ENCODE data around the gene TPGS2.
"Not testable (repeated sequence)": the region's sequence is repeated elsewhere in the genome, so short reads cannot be mapped to it uniquely, and the experiment has no call there.

TPGS2 gene

GRCh38 chr18:36771245-36771644 is 57.6 kb downstream of the TPGS2 start:
- no peak for DNase-seq

DNA sequence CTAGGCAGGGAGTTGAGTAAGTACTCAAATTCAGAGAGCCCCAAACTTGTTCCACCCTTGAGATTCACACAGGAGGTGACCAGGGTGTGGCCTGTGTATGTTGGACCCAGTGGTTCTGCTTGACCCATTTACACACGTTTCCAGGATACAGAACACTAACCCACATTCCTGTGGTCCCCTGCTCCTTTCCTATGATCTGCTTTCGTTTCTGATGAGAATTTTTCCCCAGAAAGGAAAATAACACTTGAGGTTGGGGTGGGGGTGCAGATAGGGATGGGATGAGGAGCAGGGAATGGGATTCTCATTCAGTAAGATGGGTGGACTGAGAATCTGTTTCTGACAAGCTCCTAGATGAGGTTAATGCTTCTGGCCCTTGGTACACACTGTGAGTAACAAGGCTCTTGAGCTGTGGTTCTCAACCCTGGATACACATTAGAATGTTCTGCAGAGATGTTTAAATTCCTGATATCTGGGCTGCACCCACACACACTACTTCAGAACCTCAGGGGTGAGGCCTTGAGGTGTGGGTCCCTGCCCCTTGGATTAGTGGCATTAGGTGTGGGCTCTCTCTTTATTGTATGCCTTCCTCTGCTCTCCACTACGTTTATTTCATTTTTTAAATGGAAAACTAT is 58.4 kb downstream of the TPGS2 start:
- DNase-seq, result no peak

DNA sequence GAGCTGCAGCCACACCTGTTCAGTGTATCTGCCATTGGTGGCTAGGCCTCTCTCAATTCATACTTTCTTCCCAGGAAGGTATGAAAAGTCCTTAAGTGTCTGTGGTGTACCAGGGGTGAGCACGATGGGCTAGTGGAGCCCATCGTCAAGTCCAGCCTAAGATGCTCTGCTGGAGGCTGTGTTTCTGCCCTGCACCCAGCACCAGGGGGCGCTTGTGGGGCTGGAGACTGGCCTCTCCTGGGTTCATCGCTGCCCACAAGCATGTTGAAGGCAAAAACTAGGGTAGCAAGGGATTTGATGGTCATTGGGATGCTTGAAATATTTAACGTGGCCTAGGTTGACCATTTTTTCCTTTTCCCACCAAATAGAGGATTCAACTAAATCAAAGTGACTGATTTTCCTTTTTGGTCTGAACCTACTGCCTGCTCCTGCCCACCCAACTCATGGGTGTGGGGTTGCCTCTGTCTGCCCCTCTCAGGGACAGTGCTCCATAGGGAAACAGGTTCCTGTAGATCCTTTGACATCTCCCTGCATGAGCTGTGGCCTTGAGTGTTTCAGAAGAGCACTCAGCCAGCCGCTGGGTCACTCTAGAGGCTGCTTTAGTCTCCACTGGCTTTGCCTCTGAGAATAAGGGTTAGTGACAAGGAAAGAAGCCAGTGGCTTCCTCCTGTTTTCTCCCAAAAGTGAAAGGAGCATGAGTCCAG is 59.0 kb downstream of the TPGS2 start:
- DNase-seq, result no peak

- DNase-seq, result no peak
Observed at GRCh38 chr18:36769172-36769571, 59.6 kb downstream of the TPGS2 start.

DNA sequence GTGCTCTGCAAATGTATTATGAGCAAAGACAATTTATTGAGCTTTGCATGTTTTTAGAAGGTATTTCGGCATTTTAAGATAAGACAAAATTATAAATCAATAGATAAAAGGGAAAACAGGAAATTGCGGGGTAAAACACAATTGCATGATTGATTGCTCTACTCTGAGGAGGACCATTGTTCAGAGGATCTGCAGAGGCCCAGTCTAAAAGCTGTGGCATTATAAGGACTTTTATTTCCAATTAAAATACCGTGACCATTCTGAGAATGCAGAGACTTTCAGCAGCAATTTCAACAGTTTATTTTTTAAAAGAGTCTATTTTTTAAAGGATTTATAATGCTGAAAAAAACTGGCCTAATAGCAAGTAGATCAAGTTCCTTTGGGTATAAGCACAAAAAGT is 62.0 kb downstream of the TPGS2 start:
- DNase-seq, result no peak

DNA sequence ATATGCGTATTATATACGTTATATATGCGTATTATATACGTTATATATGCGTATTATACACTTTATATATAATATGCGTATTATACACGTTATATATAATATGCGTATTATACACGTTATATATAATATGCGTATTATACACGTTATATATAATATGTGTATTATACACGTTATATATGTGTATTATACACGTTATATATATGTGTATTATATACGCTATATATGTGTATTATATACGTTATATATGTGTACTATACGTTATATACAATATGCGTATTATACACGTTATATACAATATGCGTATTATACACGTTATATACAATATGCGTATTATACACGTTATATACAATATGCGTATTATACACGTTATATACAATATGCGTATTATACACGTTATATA is 65.8 kb downstream of the TPGS2 start:
- not testable (repeated sequence) for DNase-seq

- no peak for DNase-seq
Observed at GRCh38 chr18:36762074-36762473, 66.7 kb downstream of the TPGS2 start.

- DNase-seq, result no peak
Observed at GRCh38 chr18:36761186-36761698, 67.6 kb downstream of the TPGS2 start.

- DNase-seq, result no peak
Observed at GRCh38 chr18:36760598-36760997, 68.2 kb downstream of the TPGS2 start.

- DNase-seq, result no peak
Observed at GRCh38 chr18:36759167-36759776, 69.5 kb downstream of the TPGS2 start.

- DNase-seq, result no peak
Observed at GRCh38 chr18:36758623-36759022, 70.2 kb downstream of the TPGS2 start.

- DNase-seq, result no peak
Observed at GRCh38 chr18:36757991-36758390, 70.8 kb downstream of the TPGS2 start.

GRCh38 chr18:36757081-36757480 is 71.7 kb downstream of the TPGS2 start:
- no peak for DNase-seq

- no peak for DNase-seq
Observed at GRCh38 chr18:36756242-36756641, 72.6 kb downstream of the TPGS2 start.

- DNase-seq, result no peak
Observed at GRCh38 chr18:36752929-36753865, 75.6 kb downstream of the TPGS2 start.

GRCh38 chr18:36745219-36745975 is 83.4 kb downstream of the TPGS2 start:
- DNase-seq, result no peak

DNA sequence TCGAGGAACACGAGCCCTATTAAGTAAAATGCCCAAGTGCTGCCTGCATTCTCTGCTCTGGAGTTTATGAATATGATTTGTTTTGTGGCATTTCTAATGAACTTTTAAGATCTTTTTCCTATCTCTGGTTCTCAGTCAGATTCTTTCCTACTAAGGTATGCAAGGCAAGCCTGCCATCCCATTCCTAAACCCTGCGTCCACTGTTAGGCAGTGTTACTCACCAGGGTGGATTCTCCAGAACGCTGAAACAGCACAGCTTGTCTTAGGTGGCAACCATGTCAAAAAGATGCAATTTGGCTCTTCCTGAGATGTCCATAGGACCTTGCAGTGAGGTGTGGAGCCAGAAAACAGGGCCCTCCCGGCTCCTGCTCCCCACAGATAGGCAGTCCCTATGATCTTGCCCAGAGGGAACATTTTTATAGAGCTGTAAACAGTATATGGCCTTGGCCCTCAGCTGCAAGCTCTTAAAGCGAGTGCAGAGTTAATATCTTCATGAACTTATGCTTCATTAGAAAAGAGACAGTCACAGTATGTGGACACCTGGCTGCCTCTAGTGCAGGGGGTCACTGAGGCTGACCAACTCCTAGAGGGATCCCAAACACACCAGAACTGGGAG is 84.4 kb downstream of the TPGS2 start:
- DNase-seq, result no peak

All from GOT3 (cell line).